Adrenal gland (tissue), 12 donors: ENCODE measurements around the gene TEX36. TPM values are rescaled to one million over a fixed set of nuclear protein-coding genes. Genes with fewer than 3 reads are reported as not detected.

Experiments used
- DNase-seq, 7 donors: peaks; one replicate each; pipeline ENCODE4 v3.0.0-alpha.2; 2019 to 2020
- H3K27ac ChIP-seq, 5 donors: fragments of 200-600 bp; sonication (generic) in 4 of 5; 1 replicate in 3 of 5; 2 replicates in 2 of 5; pipeline versions ENCODE4 v1.5.1 to v1.8.0; 2016 to 2020; ENCODE audit warnings: mild to moderate bottlenecking in 1 of 5
- H3K27me3 ChIP-seq: fragments of 200-600 bp; 2 replicates; pipeline ENCODE4 v1.8.0; 2021
- H3K36me3 ChIP-seq, 2 donors: fragments of 200-600 bp; replicated peaks in 1 of 2; 1 replicate in 1 of 2; 2 replicates in 1 of 2; pipeline versions ENCODE4 v1.5.1 to v1.8.0; 2018 to 2022
- H3K4me1 ChIP-seq, 2 donors: fragments of 200-600 bp; replicated peaks in 1 of 2; 1 replicate in 1 of 2; 2 replicates in 1 of 2; pipeline versions ENCODE4 v1.5.1 to v1.8.0; 2018 to 2021
- H3K4me3 ChIP-seq, 4 donors: fragments of 200-600 bp; sonication (generic) in 3 of 4; one replicate each; pipeline ENCODE4 v1.5.1; 2016 to 2018
- H3K9me3 ChIP-seq, 3 donors: fragments of 200-600 bp; sonication (generic) in 1 of 3; replicated peaks in 1 of 3; 1 replicate in 2 of 3; 2 replicates in 1 of 3; pipeline versions ENCODE4 v1.5.1 to v1.8.0; 2016 to 2021
- CTCF ChIP-seq, 6 experiments: fragments of 450-650 bp in 4 of 6; fragments of 200-600 bp in 2 of 6; sonication (generic) in 1 of 6; IDR thresholded peaks; 1 replicate in 5 of 6; 2 replicates in 1 of 6; pipeline versions ENCODE4 v1.5.1 to v1.8.0; 2016 to 2021; ENCODE audit warnings: antibody characterized with exemption in 6 of 6, mild to moderate bottlenecking in 2 of 6, moderate library complexity in 1 of 6
- POLR2A ChIP-seq, 2 donors: fragments of 450-650 bp; IDR thresholded peaks; one replicate each; pipeline ENCODE4 v1.6.1; 2017; ENCODE audit warnings: antibody characterized with exemption in 2 of 2, mild to moderate bottlenecking in 2 of 2, moderate library complexity in 1 of 2
- WGBS, 4 donors: extraction: QIAGEN DNeasy Blood & Tissue Kit in 2 of 4; methylation state at CpG; one replicate each; pipeline versions ENCODE4 v1.1.5 to v1.1.7; 2013 to 2017; 5-methylcytosine and 5-hydroxymethylcytosine counted together
- intact Hi-C, 2 donors: fragments of 100-400 bp; cut with DNase I; formaldehyde crosslinking; loops; one replicate each; pipeline versions ENCODE4 v1.14.1 to v1.15.0; 2022 to 2023
- polyA plus RNA-seq, 3 donors: library from polyadenylated mRNA; stranded (reverse); fragments of 200-250 nt in 2 of 3; fragments of 350-450 nt in 1 of 3; fragmentation: Illumina TruSeq in 1 of 3; extraction: RNeasy Lipid Tissue Mini Kit (QIAGEN cat#74804) in 1 of 3; gene quantifications; one replicate each; pipeline ENCODE4 v1.2.3, GENCODE V29; 2013 to 2014
- total RNA-seq, 9 donors: library from RNA; depleted of rRNA in 4 of 9; stranded (reverse); fragments of >200 nt in 4 of 9; fragments of 120-200 nt in 1 of 9; fragmentation: NEBNext Ultra II Directional in 1 of 9; extraction: Animal tissue kit (Norgen Biotek cat#: 25700) in 1 of 9; gene quantifications; one replicate each; pipeline versions ENCODE4 v1.1.0 to v1.2.4, GENCODE V29; 2013 to 2023
- donor health status: healthy with polysubstance abuse.
- donor health status: Bipolar disorder and iron deficiency.
- donor health status: DM: yes; HTN: yes; CAD: no.
- donor health status: DM: no; HTN: no; CAD: no.
- donor health status: DM: no; HTN: no; CAD: no.
- donor health status: DM: yes; HTN: yes; CAD: no.

Gene TEX36
- total and polyA plus RNA-seq, 12 donors: not detected

DNA sequence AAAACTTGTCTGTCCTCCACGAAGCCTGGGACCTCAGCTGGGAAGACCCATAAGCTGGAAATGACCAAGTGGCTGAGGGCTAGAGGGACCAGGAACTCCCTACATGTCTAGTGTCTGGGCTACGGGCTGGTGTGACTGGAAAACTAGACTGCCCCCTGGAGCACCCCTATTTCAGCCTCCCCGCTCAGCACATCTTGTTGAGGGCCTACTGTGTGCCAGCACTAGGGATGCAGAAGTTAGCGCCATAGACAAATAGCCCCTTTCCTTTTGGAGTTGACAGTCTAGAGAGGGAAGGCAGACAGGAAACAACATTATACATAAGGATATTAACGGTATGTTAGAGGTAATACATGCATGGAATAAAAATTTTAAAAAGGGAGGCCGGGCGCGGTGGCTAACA, 74.5 kb downstream of the TEX36 start:
- no peaks in the 10 kb centered on the region for H3K36me3 ChIP-seq
- 78 to 90% (median 83%) methylated on average over 7 to 8 of the region's 8 CpGs for WGBS, 4 donors
- H3K9me3 ChIP-seq: no peaks in the 10 kb centered on the region
- H3K4me1 ChIP-seq: no peaks in the 10 kb centered on the region
- no peak for DNase-seq
- no peaks in the 10 kb centered on the region for H3K27me3 ChIP-seq
- H3K27ac ChIP-seq: no peak overlapping the region
- intact Hi-C loops: no loop called here
- TF ChIP-seq POLR2A (IDR thresholded peaks at IDR 0.05) (no peak), CTCF (IDR thresholded peaks at IDR 0.05) (no peak)
- H3K4me3 ChIP-seq: no peak overlapping the region

DNA sequence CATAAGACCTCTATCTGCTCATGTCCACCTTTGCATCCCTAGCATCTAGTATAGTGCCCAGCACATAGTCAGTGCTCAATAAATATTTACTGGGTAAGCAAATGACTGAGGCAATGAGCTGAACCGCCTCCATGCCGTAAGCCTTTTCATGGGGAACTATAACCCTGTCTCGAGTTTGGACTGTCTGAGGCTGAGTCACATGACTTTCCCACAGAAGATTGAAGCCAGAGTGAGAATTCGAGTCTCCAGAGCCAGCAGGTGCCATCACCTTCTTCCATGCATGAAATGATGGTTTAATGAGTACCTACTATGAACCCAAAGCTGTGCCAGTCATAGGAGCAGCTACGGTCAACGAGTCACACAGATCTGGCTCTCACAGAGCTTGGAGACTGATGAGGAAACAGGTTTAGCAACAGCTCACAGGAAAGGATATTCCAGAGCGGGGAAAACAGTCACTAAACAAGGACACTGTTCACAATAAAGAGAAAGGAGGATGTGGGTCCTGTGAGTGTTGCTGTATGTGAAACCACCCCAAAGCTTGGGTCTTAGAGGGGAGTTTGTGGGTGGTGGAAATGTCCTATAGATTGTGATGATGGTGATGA, 75.2 kb downstream of the TEX36 start:
- intact Hi-C loops: no loop called here
- H3K4me1 ChIP-seq: no peaks in the 10 kb centered on the region
- no peak overlapping the region for H3K4me3 ChIP-seq
- WGBS, 4 donors: 77 to 87% (median 79%) methylated on average over 7 of the region's 7 CpGs
- H3K27ac ChIP-seq: no peak overlapping the region
- no peak for DNase-seq
- H3K9me3 ChIP-seq: no peaks in the 10 kb centered on the region
- H3K27me3 ChIP-seq: no peaks in the 10 kb centered on the region
- no peaks in the 10 kb centered on the region for H3K36me3 ChIP-seq
- no peak for TF ChIP-seq POLR2A (IDR thresholded peaks at IDR 0.05)
- no peak for TF ChIP-seq CTCF (IDR thresholded peaks at IDR 0.05)

- intact Hi-C loops: no loop called here
- no peaks in the 10 kb centered on the region for H3K27me3 ChIP-seq
- TF ChIP-seq CTCF (IDR thresholded peaks at IDR 0.05) (no peak), POLR2A (IDR thresholded peaks at IDR 0.05) (no peak)
- no peak overlapping the region for H3K27ac ChIP-seq
- no peaks in the 10 kb centered on the region for H3K36me3 ChIP-seq
- no peaks in the 10 kb centered on the region for H3K9me3 ChIP-seq
- 54 to 62% (median 58%) methylated on average over 9 of the region's 9 CpGs for WGBS, 4 donors
- no peak for DNase-seq
- H3K4me1 ChIP-seq: no peaks in the 10 kb centered on the region
- no peak overlapping the region for H3K4me3 ChIP-seq
Observed at GRCh38 chr10:125606414-125607010, 76.5 kb downstream of the TEX36 start.

Other genes starting within 250 kb of the TEX36 start
- 10 to 100 TPM in 8 of 9 donors, 1 to 10 TPM in 1; 8.1 to 34.4 (median 15.4) TPM for gene EDRF1, start 36.5 kb upstream of the TEX36 start, total RNA-seq
- gene EDRF1, start 36.5 kb upstream of the TEX36 start, polyA plus RNA-seq: 10 to 100 TPM; 13.3 to 35.9 (median 21.7) TPM
- under 1 TPM in 3 of 9 donors, not detected in 6; 0.11 to 0.26 (median 0.11) TPM for gene MMP21, start 92.7 kb upstream of the TEX36 start, total RNA-seq
- under 1 TPM in 2 of 3 donors, not detected in 1; 0.24 to 0.27 TPM for gene MMP21, start 92.7 kb upstream of the TEX36 start, polyA plus RNA-seq
- gene UROS, start 140.1 kb upstream of the TEX36 start, total RNA-seq: 100 to 1,000 TPM in 1 of 9 donors, 10 to 100 TPM in 8; 41.1 to 122 (median 59.8) TPM
- 10 to 100 TPM; 53.9 to 86.7 (median 72.2) TPM for gene UROS, start 140.1 kb upstream of the TEX36 start, polyA plus RNA-seq
- gene BCCIP, start 140.4 kb upstream of the TEX36 start, total RNA-seq: 10 to 100 TPM; 20.5 to 56.3 (median 35.9) TPM
- gene BCCIP, start 140.4 kb upstream of the TEX36 start, polyA plus RNA-seq: 100 to 1,000 TPM in 1 of 3 donors, 10 to 100 TPM in 2; 48.8 to 103 (median 51.9) TPM
- gene DHX32, start 198.1 kb upstream of the TEX36 start, total RNA-seq: 100 to 1,000 TPM in 1 of 9 donors, 10 to 100 TPM in 8; 22.0 to 100 (median 43.3) TPM
- 10 to 100 TPM; 24.5 to 40.1 (median 28.1) TPM for gene DHX32, start 198.1 kb upstream of the TEX36 start, polyA plus RNA-seq
- 10 to 100 TPM in 2 of 9 donors, 1 to 10 TPM in 7; 1.7 to 23.7 (median 3.9) TPM for gene FANK1, start 213.4 kb upstream of the TEX36 start, total RNA-seq
- gene FANK1, start 213.4 kb upstream of the TEX36 start, polyA plus RNA-seq: 10 to 100 TPM in 2 of 3 donors, 1 to 10 TPM in 1; 3.7 to 19.1 (median 17.9) TPM